Stimulated activated CD4-positive, alpha-beta T cell treated with anti-CD3 and anti-CD28 coated beads, Interleukin-12 subunit alpha, Interleukin-12 subunit beta, amount 100 ng/mL, for 4 hours (primary cell): Measurements from ENCODE around the gene SKIL.

Experiments
- DNase-seq: peaks from one replicate; pipeline ENCODE4 v3.0.0-alpha.2; 2020

The SKIL gene

DNA sequence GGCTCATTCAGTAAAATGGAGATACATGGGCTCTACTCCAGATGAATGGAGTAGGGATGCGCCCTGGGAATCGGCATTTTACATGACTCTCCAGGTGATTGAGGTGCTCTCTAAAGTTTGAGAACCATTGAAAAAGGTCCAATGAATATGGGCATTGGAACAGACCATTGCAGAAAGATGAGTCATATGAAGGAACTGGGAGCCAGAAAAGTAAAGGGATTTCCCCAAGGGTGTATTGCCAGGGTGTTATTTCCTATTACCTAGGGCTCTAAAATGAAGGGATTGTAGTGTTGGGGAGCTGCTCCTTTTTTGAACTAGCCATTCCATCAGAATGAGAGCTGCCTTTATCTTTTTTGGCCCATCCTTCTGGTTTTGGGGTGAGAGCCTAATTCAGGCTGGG lies 82.8 kb downstream of the SKIL start:
- no peak for DNase-seq

- DNase-seq = no peak
Measured at GRCh38 chr3:170441412-170441811, 83.9 kb downstream of the SKIL start.

- no peak for DNase-seq
Measured at GRCh38 chr3:170442947-170443346, 85.4 kb downstream of the SKIL start.

GRCh38 chr3:170443457-170443856 lies 85.9 kb downstream of the SKIL start:
- no peak for DNase-seq
